Hypothalamus (tissue), 51 donors: ENCODE measurements around the gene HLA-E.
A peak's percentile ranks its signal among the peaks of the same experiment; 100 is the strongest.
"Not testable (repeated sequence)": the region's sequence is repeated elsewhere in the genome, so short reads cannot be mapped to it uniquely, and the experiment has no call there.

Experiments
- DNase-seq, 51 donors: peaks; one replicate each; lab custom pipeline; 2025; lab: John Stamatoyannopoulos, UW

HLA-E gene

DNA sequence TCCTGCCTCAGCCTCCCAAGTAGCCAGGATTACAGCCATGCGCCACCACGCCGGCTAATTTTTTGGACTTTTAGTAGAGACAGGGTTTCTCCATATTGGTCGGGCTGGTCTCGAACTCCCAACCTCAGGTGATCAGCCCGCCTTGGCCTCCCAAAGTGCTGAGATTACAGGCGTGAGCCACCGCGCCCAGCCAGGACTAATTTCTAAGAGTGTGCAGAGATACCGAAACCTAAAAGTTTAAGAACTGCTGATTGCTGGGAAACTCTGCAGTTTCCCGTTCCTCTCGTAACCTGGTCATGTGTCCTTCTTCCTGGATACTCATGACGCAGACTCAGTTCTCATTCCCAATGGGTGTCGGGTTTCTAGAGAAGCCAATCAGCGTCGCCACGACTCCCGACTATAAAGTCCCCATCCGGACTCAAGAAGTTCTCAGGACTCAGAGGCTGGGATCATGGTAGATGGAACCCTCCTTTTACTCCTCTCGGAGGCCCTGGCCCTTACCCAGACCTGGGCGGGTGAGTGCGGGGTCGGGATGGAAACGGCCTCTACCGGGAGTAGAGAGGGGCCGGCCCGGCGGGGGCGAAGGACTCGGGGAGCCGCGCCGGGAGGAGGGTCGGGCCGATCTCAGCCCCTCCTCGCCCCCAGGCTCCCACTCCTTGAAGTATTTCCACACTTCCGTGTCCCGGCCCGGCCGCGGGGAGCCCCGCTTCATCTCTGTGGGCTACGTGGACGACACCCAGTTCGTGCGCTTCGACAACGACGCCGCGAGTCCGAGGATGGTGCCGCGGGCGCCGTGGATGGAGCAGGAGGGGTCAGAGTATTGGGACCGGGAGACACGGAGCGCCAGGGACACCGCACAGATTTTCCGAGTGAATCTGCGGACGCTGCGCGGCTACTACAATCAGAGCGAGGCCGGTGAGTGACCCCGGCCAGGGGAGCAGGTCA lies at the start of gene HLA-E:
HLA-E (plus strand) TSS at position 429 of the 945 bp plus-strand sequence; CDS start at position 452, 23 bp downstream.
- DNase-seq, result peak in 49 of 51 donors; percentile 12 to 89 (median 72)

- DNase-seq, result no peak
Observed at GRCh38 chr6:30441171-30441570, 48.1 kb upstream of the HLA-E start.

- DNase-seq, result no peak
Observed at GRCh38 chr6:30443657-30444450, 45.5 kb upstream of the HLA-E start.

DNA sequence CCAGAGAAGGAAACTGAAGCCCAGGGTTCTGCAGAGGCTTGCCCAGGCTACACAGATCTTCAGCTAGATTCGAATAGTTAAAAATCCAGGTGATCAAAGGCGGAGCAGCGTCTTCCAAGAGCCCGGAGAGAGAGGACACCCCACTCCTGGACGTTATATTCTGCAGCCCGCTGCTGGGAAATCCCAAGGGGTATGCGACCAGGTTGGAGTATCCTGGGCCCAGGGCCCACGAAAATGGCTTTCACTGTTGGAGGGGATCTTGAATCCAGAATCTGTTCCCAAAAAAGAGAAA lies 44.9 kb upstream of the HLA-E start:
- no peak for DNase-seq

DNA sequence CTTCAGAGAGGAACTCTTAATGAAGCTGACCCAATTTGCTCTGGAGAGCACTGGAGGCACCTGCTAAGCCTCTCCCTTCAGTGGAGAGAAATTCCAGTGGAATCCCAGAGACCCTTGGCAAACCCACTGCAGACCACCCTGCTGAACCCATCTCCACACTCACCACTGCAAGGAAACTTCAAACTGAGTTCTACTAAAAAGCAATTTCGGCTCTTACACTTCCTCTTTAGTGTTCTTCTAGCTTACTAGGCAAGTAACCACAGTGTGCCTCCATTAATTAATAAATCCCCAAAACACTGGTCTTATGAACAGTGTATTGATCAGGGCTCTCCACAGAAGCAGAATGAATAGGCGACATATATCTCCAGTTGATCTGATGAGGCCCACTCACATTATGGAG lies 43.0 kb upstream of the HLA-E start:
- no peak for DNase-seq

GRCh38 chr6:30447237-30447636 lies 42.1 kb upstream of the HLA-E start:
- DNase-seq, result no peak

GRCh38 chr6:30450548-30450908 lies 38.8 kb upstream of the HLA-E start:
- no peak for DNase-seq

GRCh38 chr6:30450909-30451841 lies 38.1 kb upstream of the HLA-E start:
- DNase-seq, result peak in 12 of 51 donors; percentile 1 to 29 (median 14)

- no peak for DNase-seq
Observed at GRCh38 chr6:30452736-30453507, 36.4 kb upstream of the HLA-E start.

- DNase-seq, result peak in 41 of 51 donors; percentile 3 to 79 (median 47)
Observed at GRCh38 chr6:30453508-30454116, 35.7 kb upstream of the HLA-E start.

DNA sequence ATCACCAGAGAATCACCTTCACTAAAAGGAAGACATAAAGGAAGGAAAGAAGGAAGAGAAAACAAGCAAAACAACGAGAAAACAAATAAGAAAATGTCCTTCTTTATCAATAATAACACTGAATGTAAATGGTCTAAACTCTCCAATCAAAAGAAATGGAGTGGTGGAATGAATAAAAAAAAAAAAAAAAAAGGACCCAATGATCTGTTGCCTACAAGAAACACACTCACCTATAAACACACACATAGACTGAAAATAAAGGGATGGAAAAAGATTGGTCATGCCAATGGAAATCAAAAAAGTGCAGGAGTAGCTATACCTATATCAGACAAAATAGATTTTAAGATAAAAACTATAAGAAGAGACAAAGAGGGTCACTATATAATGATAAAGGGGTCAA lies 30.2 kb upstream of the HLA-E start:
- DNase-seq, result no peak

DNA sequence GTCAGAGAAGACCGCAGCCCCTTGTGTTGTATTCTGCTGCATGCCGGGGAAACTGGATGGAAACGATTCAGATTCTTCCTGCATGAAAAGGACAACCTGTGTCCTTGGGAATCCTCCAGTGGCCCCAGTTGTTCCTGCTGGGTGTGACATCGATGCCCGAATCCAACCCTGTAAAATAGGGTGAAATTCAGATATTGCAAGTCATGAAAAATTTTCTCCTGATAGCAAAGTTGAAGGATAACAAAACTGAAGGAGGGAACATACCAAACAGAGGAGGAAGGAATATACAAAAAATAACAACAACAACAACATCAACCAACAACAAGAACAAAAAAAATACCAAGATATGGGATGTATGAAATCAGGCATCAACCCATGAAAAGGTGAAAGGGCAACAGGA lies 28.3 kb upstream of the HLA-E start:
- no peak for DNase-seq

DNA sequence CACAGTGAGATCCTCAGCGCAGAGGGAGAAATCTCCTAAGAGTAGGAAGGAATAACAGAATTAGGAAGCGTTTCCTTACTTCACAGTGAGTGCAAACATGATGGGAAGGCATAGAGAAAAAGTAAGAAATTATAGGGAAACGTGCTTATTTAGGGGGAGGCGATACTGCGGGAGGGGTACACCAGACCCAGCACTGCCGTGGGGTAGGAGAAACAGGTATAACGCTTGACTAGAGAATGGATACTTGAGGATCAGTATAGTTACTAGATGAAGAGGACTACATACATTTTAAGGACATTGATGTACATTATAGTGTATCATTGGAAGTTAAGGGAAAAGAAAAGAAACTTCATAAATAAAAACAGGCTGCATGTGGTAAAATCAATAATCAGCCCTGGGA lies 26.8 kb upstream of the HLA-E start:
- DNase-seq, result no peak

- DNase-seq, result no peak
Observed at GRCh38 chr6:30463242-30463641, 26.1 kb upstream of the HLA-E start.

GRCh38 chr6:30463651-30464618 lies 25.4 kb upstream of the HLA-E start:
- DNase-seq, result no peak

DNA sequence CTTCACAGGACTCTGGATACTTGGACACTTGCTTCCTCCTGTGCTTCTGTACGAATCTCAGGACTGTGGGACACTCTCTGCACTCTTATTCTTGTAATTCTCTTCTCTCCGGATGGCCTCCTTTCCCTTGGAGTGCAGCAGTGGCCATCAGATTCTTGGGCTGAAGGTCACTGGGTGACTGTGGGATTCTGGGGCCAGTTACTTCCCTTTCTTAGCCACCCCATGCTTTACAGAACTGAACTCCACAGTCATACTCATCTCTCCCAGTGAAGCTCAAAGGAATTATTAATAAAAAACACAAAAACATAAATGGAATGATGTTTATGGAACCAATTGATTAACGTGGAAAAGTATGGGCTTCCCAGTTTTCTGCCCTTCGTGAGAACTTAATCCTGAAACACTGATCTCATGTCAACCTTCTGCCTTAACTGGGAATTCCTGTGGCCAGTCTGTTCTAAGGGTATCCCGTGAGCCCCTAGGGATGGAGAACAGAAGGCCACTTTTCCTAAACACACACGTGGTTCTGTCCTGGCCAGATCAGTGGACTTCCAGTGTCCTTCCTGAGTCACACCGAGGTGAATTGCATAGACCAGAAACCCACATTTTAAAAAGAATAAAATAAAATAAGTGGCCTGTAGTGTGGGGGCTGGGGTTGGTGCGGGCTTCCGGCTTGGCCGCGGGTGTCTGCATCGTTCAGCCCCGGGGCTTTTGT lies 23.6 kb upstream of the HLA-E start:
- DNase-seq, result no peak

DNA sequence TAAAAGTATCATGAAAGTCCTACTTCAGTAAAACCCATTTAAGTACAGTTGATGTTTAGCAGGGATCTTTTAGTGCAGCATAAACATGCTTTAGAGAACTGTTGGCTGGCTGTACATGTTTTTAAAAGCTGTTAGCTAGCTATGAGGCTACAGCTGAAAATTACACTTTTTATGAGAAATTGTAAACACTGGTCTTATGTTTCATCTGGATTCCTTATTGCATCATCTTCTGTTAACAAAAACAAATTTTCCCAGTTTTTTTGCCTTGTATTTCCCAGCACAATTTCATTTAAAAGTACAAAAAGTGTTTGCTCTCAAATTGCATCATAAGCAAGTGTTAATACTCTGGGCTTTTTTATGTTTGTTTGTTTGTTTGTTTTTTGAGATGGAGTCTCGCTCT lies 18.3 kb upstream of the HLA-E start:
- DNase-seq, result no peak

- not testable (repeated sequence) for DNase-seq
Observed at GRCh38 chr6:30475116-30475515, 14.2 kb upstream of the HLA-E start.
